Keratinocyte (primary cell): ENCODE measurements around the gene UCHL5.

Experiments used
- CTCF ChIP-seq, 3 experiments: IDR thresholded peaks in 1 of 3; conservative IDR thresholded peaks in 1 of 3; optimal IDR thresholded peaks in 1 of 3; 2 replicates in 2 of 3; 3 replicates in 1 of 3; pipeline versions ENCODE3 to v1.5.1; 2011; ENCODE audit warnings: low read length in 3 of 3, mild to moderate bottlenecking in 3 of 3, moderate library complexity in 2 of 3, control low read depth in 1 of 3, inconsistent platforms in 1 of 3; ENCODE audit not compliant: insufficient read depth in 2 of 3; ENCODE audit errors: extremely low read depth in 1 of 3
- EZH2 ChIP-seq: IDR thresholded peaks from one replicate; pipeline ENCODE4 v1.6.1; 2012; ENCODE audit warnings: inconsistent platforms, mild to moderate bottlenecking, low read length, moderate library complexity

- TF ChIP-seq CTCF (optimal IDR thresholded peaks at IDR 0.05 in 1 of 3, IDR thresholded peaks at IDR 0.05 in 1 of 3, conservative IDR thresholded peaks at IDR 0.05 in 1 of 3; ENCODE audit: extremely low read depth in 1 of 3, insufficient read depth in 2 of 3, low read length in 3 of 3) (no peak), EZH2 (no peak)
Measured at GRCh38 chr1:193040011-193040410, 19.1 kb downstream of the UCHL5 start.
